ENCODE measurements around the gene WNT9A. TPM values are rescaled to one million over a fixed set of nuclear protein-coding genes. Genes with fewer than 3 reads are reported as not detected.

The WNT9A gene
- total RNA-seq, 1 experiment from 2014 or later, result not detected

DNA sequence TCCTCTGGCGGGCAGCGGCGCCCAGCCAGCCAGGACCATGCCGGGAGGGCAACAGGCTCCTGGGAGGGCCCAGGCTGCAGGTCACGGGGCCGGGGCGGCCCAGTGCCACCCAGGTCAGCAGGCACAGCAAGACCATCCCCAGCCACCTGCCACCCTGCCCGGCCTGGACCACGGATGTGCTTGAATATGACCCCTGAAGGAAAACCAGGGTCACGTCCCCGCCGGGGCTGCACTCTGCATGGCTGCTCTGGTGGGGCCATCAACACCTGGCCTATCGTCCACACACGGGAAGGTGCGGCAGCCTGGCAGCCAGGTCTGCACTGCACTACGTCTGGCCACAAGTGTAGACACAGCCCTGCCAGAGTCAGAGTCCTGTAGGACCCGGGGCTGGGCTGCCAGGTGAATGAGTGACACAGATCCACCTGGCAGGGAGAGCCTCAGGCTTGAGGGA lies 6.9 kb downstream of the WNT9A start:
- Histone ChIP-seq H3K4me1 (ENCODE audit: insufficient read depth, low read length, poor library complexity, severe bottlenecking) (no peaks in the 10 kb centered on the region), H3K27ac (ENCODE audit: low read depth, low read length, poor library complexity, severe bottlenecking) (no peak overlapping the region), H3K9me3 (ENCODE audit: low read depth, low read length, poor library complexity, severe bottlenecking) (no peaks in the 10 kb centered on the region), H3K4me3 (ENCODE audit: low read depth, low read length, poor library complexity, severe bottlenecking) (no peak overlapping the region), H3K27me3 (replicated peaks; ENCODE audit: insufficient read depth, low read depth, low read length, poor library complexity) (peaks cover under 1% of the 10 kb centered on the region), H3K36me3 (ENCODE audit: insufficient read depth, low read length, poor library complexity, severe bottlenecking) (no peaks in the 10 kb centered on the region)
- CTCF ChIA-PET, result no interaction called here
- intact Hi-C loops (cut with micrococcal nuclease; ENCODE audit: unreplicated experiment), result no loop called here
- no TSS peak for BruUV-seq (replicated peaks)
- POLR2A ChIA-PET (ENCODE audit: low non-redundant PET), result no interaction called here
- DNase-seq (ENCODE audit: low spot score), result no peak
- TF ChIP-seq CTCF (conservative IDR thresholded peaks at IDR 0.05; ENCODE audit: low read depth, low read length) (no peak), EZH2 (IDR thresholded peaks at IDR 0.05; ENCODE audit: borderline replicate concordance, low read depth, low read length, poor library complexity, severe bottlenecking) (no peak)

GRCh38 chr1:227939791-227940771 lies 7.7 kb downstream of the WNT9A start:
- POLR2A ChIA-PET (ENCODE audit: low non-redundant PET), result no interaction called here

More at GRCh38 chr1:227939791-227940771, 7.7 kb downstream of the WNT9A start:
- no peak for TF ChIP-seq EZH2 (IDR thresholded peaks at IDR 0.05; ENCODE audit: borderline replicate concordance, low read depth, low read length, poor library complexity, severe bottlenecking)
- no peak for TF ChIP-seq CTCF (conservative IDR thresholded peaks at IDR 0.05; ENCODE audit: low read depth, low read length)
- CTCF ChIA-PET, result no interaction called here
- H3K27me3 ChIP-seq (replicated peaks; ENCODE audit: insufficient read depth, low read depth, low read length, poor library complexity), result no peaks in the 10 kb centered on the region
- H3K36me3 ChIP-seq (ENCODE audit: insufficient read depth, low read length, poor library complexity, severe bottlenecking), result no peaks in the 10 kb centered on the region
- intact Hi-C loops (cut with micrococcal nuclease; ENCODE audit: unreplicated experiment), result no loop called here
- H3K4me1 ChIP-seq (ENCODE audit: insufficient read depth, low read length, poor library complexity, severe bottlenecking), result no peaks in the 10 kb centered on the region
- no peak overlapping the region for H3K4me3 ChIP-seq (ENCODE audit: low read depth, low read length, poor library complexity, severe bottlenecking)
- H3K27ac ChIP-seq (ENCODE audit: low read depth, low read length, poor library complexity, severe bottlenecking), result no peak overlapping the region
- no peaks in the 10 kb centered on the region for H3K9me3 ChIP-seq (ENCODE audit: low read depth, low read length, poor library complexity, severe bottlenecking)
- no peak for DNase-seq (ENCODE audit: low spot score)
- no TSS peak for BruUV-seq (replicated peaks)

Data from A673 (cell line).